Peyer's patch (tissue), 4 donors: ENCODE results near the gene PYURF.

Source experiments
- POLR2A ChIP-seq, 2 donors: fragments of 450-650 bp; IDR thresholded peaks; one replicate each; pipeline ENCODE4 v1.5.1; 2017; ENCODE audit warnings: antibody characterized with exemption in 2 of 2, mild to moderate bottlenecking in 2 of 2, moderate library complexity in 2 of 2
- TF ChIP-seq, protein P1 (sequence below), 6 experiments: fragments of 450-650 bp in 4 of 6; fragments of 200-600 bp in 2 of 6; sonication (generic) in 1 of 6; IDR thresholded peaks; one replicate each; pipeline ENCODE4 v1.5.1; 2017 to 2019; ENCODE audit warnings: antibody characterized with exemption in 6 of 6, mild to moderate bottlenecking in 3 of 6, moderate library complexity in 1 of 6

DNA sequence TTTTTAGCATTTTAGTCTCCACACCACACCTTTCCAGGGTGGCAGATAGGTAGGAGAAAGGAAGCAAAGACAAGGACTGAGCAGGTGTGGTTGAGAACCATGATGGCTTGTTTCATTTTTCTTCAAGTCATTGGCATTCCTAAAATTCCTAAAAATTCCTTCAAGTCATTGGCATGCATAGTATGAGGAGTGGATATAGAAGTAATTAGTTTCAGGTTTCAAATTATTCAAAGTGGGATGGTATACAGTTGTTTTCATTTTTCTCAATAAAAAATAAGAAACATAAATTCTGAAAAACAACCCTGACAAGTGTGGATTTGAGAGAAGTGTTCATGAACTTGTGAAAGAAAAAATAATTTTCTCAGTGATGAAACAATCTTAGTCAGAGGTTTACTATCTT lies 46.4 kb upstream of the PYURF start:
- TF ChIP-seq POLR2A (IDR thresholded peaks at IDR 0.05) = no peak
- TF ChIP-seq, protein P1, sequence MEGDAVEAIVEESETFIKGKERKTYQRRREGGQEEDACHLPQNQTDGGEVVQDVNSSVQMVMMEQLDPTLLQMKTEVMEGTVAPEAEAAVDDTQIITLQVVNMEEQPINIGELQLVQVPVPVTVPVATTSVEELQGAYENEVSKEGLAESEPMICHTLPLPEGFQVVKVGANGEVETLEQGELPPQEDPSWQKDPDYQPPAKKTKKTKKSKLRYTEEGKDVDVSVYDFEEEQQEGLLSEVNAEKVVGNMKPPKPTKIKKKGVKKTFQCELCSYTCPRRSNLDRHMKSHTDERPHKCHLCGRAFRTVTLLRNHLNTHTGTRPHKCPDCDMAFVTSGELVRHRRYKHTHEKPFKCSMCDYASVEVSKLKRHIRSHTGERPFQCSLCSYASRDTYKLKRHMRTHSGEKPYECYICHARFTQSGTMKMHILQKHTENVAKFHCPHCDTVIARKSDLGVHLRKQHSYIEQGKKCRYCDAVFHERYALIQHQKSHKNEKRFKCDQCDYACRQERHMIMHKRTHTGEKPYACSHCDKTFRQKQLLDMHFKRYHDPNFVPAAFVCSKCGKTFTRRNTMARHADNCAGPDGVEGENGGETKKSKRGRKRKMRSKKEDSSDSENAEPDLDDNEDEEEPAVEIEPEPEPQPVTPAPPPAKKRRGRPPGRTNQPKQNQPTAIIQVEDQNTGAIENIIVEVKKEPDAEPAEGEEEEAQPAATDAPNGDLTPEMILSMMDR (IDR thresholded peaks at IDR 0.05) = no peak
